ENCODE measurements around the gene RNASEL. TPM values are rescaled to one million over a fixed set of nuclear protein-coding genes. Genes with fewer than 3 reads are reported as not detected.

The RNASEL gene
- total and polyA plus RNA-seq, 2 of the 13 experiments (the other 11 are each of a cell fraction or from before 2014, with no cell fraction given) = 0.05 to 0.20 TPM

- ATAC-seq (no peak), FAIRE-seq (no peak), DNase-seq (ENCODE audit: low spot score) (no peak)
- H4K20me1 ChIP-seq (ENCODE audit: insufficient read depth, low read length) = no peaks in the 10 kb centered on the region
- in situ Hi-C loops (cut with HindIII; ENCODE audit: extremely low pct_ligation_motif_present, low pct_unique_long_range_greater_than_20kb) (no loop called here), intact Hi-C loops (cut with micrococcal nuclease; ENCODE audit: unreplicated experiment) (no loop called here)
- no peak overlapping the region for H3K4me3 ChIP-seq (replicated peaks in 1 of 3; ENCODE audit: insufficient read depth in 1 of 3, low read depth in 2 of 3, low read length in 3 of 3)
- CTCF ChIA-PET (ENCODE audit: low intra/inter-chr PET ratio, low total read pairs) = no interaction called here
- BruUV-seq (replicated peaks) = no TSS peak
- peaks cover 5 to 53% of the 10 kb centered on the region in 2 experiments for H3K27me3 ChIP-seq (ENCODE audit: control insufficient read depth in 1 of 2, insufficient read depth in 2 of 2, low read length in 2 of 2)
- WGBS (ENCODE audit: low lambda C conversion rate) = 0% methylated on average over 1 of the region's 1 CpG
- POLR2A ChIA-PET = no interaction called here
- H3K4me1 ChIP-seq (ENCODE audit: insufficient read depth, low read length) = 0 out of 2 replicates have a peak, but pooled peaks cover 7% of the 10 kb centered on the region
- no peaks in the 10 kb centered on the region for H3K79me2 ChIP-seq (ENCODE audit: insufficient read depth, low read length)
- H3K36me3 ChIP-seq (replicated peaks in 1 of 2; ENCODE audit: control insufficient read depth in 1 of 2, insufficient read depth in 2 of 2, low read length in 2 of 2) = no peaks in the 10 kb centered on the region
- no peak overlapping the region for H3K9ac ChIP-seq (ENCODE audit: insufficient read depth, low read depth, low read length)
- no peaks in the 10 kb centered on the region for H3K9me3 ChIP-seq (ENCODE audit: low read length)
- H3K4me2 ChIP-seq (ENCODE audit: low read depth, low read length) = no peak overlapping the region
- no peak overlapping the region for H2AFZ ChIP-seq (ENCODE audit: low read length)
- no peak overlapping the region for H3K27ac ChIP-seq (ENCODE audit: extremely low read length, insufficient read depth, low read length)
- TF ChIP-seq ZNF782 (CRISPR knock-in tag; IDR thresholded peaks at IDR 0.05; ENCODE audit: borderline replicate concordance) = no peak
These were observed 22.3 kb upstream of the RNASEL start for GRCh38 chr1:182611326-182611725.

GRCh38 chr1:182610606-182611194, 21.6 kb upstream of the RNASEL start:
- POLR2A ChIA-PET = no interaction called here
- no TSS peak for BruUV-seq (replicated peaks)

More at GRCh38 chr1:182610606-182611194, 21.6 kb upstream of the RNASEL start:
- no peaks in the 10 kb centered on the region for H3K9me3 ChIP-seq (ENCODE audit: low read length)
- H3K79me2 ChIP-seq (ENCODE audit: insufficient read depth, low read length) = no peaks in the 10 kb centered on the region
- 0 out of 2 replicates have a peak, but pooled peaks cover 7% of the 10 kb centered on the region for H3K4me1 ChIP-seq (ENCODE audit: insufficient read depth, low read length)
- ATAC-seq (no peak), DNase-seq (ENCODE audit: low spot score) (no peak), FAIRE-seq (no peak)
- in situ Hi-C loops (cut with HindIII; ENCODE audit: extremely low pct_ligation_motif_present, low pct_unique_long_range_greater_than_20kb) (no loop called here), intact Hi-C loops (cut with micrococcal nuclease; ENCODE audit: unreplicated experiment) (no loop called here)
- no peak overlapping the region for H3K27ac ChIP-seq (ENCODE audit: extremely low read length, insufficient read depth, low read length)
- no peak for TF ChIP-seq SNAPC4 (CRISPR knock-in tag; IDR thresholded peaks at IDR 0.05)
- TF ChIP-seq HOXA7 (CRISPR knock-in tag; IDR thresholded peaks at IDR 0.05) = no peak
- no peak for TF ChIP-seq ZSCAN29 (CRISPR knock-in tag; conservative IDR thresholded peaks at IDR 0.05)
- no peak for TF ChIP-seq ZNF282 (IDR thresholded peaks at IDR 0.05; ENCODE audit: partially characterized antibody)
- no peak for TF ChIP-seq SCMH1 (CRISPR knock-in tag; IDR thresholded peaks at IDR 0.05; ENCODE audit: borderline replicate concordance)
- no peak for TF ChIP-seq FIP1L1 (IDR thresholded peaks at IDR 0.05; ENCODE audit: borderline replicate concordance, insufficient read depth, low read depth, low read length)
- TF ChIP-seq ZNF784 (CRISPR knock-in tag; IDR thresholded peaks at IDR 0.05; ENCODE audit: borderline replicate concordance) = no peak
- no peak for TF ChIP-seq RXRB (CRISPR knock-in tag; IDR thresholded peaks at IDR 0.05; ENCODE audit: borderline replicate concordance)
- TF ChIP-seq PITX1 (CRISPR knock-in tag; IDR thresholded peaks at IDR 0.05) = no peak
- no peaks in the 10 kb centered on the region for H4K20me1 ChIP-seq (ENCODE audit: insufficient read depth, low read length)
- H3K9ac ChIP-seq (ENCODE audit: insufficient read depth, low read depth, low read length) = no peak overlapping the region
- peaks cover 5 to 48% of the 10 kb centered on the region in 2 experiments for H3K27me3 ChIP-seq (ENCODE audit: control insufficient read depth in 1 of 2, insufficient read depth in 2 of 2, low read length in 2 of 2)
- no peak overlapping the region for H2AFZ ChIP-seq (ENCODE audit: low read length)
- no peaks in the 10 kb centered on the region for H3K36me3 ChIP-seq (replicated peaks in 1 of 2; ENCODE audit: control insufficient read depth in 1 of 2, insufficient read depth in 2 of 2, low read length in 2 of 2)
- no peak overlapping the region for H3K4me2 ChIP-seq (ENCODE audit: low read depth, low read length)
- no peak overlapping the region for H3K4me3 ChIP-seq (replicated peaks in 1 of 3; ENCODE audit: insufficient read depth in 1 of 3, low read depth in 2 of 3, low read length in 3 of 3)
- whole genome bisulfite sequencing (ENCODE audit: low lambda C conversion rate) = 10% methylated on average over 6 of the region's 6 CpGs
- CTCF ChIA-PET (ENCODE audit: low intra/inter-chr PET ratio, low total read pairs) = no interaction called here
